GM12873 (cell line): Measurements from ENCODE around the gene HAT1.

ENCODE experiments used
- CTCF ChIP-seq: IDR thresholded peaks from 2 replicates; pipeline ENCODE4 v1.5.1; 2012; ENCODE audit warnings: low read depth, mild to moderate bottlenecking, moderate library complexity, low read length, control low read depth; ENCODE audit not compliant: insufficient read depth; ENCODE audit errors: missing control alignments

The HAT1 gene

GRCh38 chr2:172000696-172001361 is 78.6 kb downstream of the HAT1 start:
- no peak for TF ChIP-seq CTCF

GRCh38 chr2:172007372-172007771 is 85.1 kb downstream of the HAT1 start:
- TF ChIP-seq CTCF = no peak

GRCh38 chr2:172009823-172010222 is 87.6 kb downstream of the HAT1 start:
- no peak for TF ChIP-seq CTCF

GRCh38 chr2:172011812-172012575 is 89.7 kb downstream of the HAT1 start:
- no peak for TF ChIP-seq CTCF

GRCh38 chr2:172012677-172013391 is 90.6 kb downstream of the HAT1 start:
- no peak for TF ChIP-seq CTCF

- no peak for TF ChIP-seq CTCF
Observed at GRCh38 chr2:172013396-172013795, 91.1 kb downstream of the HAT1 start.

GRCh38 chr2:172021074-172021931 is 99.0 kb downstream of the HAT1 start:
- TF ChIP-seq CTCF = no peak
